WTC11 (cell line): Measurements from ENCODE around the gene ULK4. TPM values are rescaled to one million over a fixed set of nuclear protein-coding genes. Genes with fewer than 3 reads are reported as not detected.
"Not testable (repeated sequence)": the region's sequence is repeated elsewhere in the genome, so short reads cannot be mapped to it uniquely, and the experiment has no call there.

ENCODE experiments used
- ATAC-seq: fragments of 200-7000 bp; cut with Tn5 transposase; 2 replicates; pipeline ENCODE4 v1.10.0; 2021; ENCODE audit warnings: mild to moderate bottlenecking, moderate library complexity
- CTCF ChIA-PET: fragments of 300-600 bp; sonication (Branson Sonifier 250); formaldehyde crosslinking; loops from one replicate; lab custom pipeline; 2021; ENCODE audit warnings: antibody characterized with exemption; lab: Charles Lee
- POLR2A ChIA-PET: fragments of 350-600 bp; sonication (Branson Sonifier 250); formaldehyde crosslinking; loops from one replicate; lab custom pipeline; 2021; ENCODE audit warnings: antibody characterized with exemption; lab: Charles Lee
- DNase-seq: peaks from one replicate; pipeline ENCODE4 v3.0.0; 2021; ENCODE audit warnings: low spot score
- H3K27ac Mint-ChIP-seq: 2 replicates; pipeline ENCODE4 v1.8.0; 2021; ENCODE audit warnings: mixed read lengths
- H3K27me3 Mint-ChIP-seq: 2 replicates; pipeline ENCODE4 v1.8.0; 2021; ENCODE audit warnings: low read depth, mild to moderate bottlenecking, moderate library complexity, mixed read lengths
- H3K36me3 Mint-ChIP-seq: 2 replicates; pipeline ENCODE4 v1.8.0; 2021; ENCODE audit warnings: mixed read lengths
- H3K4me1 Mint-ChIP-seq: 2 replicates; pipeline ENCODE4 v1.8.0; 2022; ENCODE audit warnings: mixed read lengths
- H3K4me3 Mint-ChIP-seq: 2 replicates; pipeline ENCODE4 v1.8.0; 2021; ENCODE audit warnings: mild to moderate bottlenecking, moderate library complexity, mixed read lengths
- H3K9me3 Mint-ChIP-seq: 2 replicates; pipeline ENCODE4 v1.8.0; 2021; ENCODE audit warnings: mixed read lengths
- AR ChIP-seq: fragments of 250-450 bp; sonication (Bioruptor Pico); IDR thresholded peaks from 2 replicates; pipeline ENCODE4 v1.9.0; 2021; ENCODE audit warnings: mild to moderate bottlenecking
- CBFB ChIP-seq: sonication (generic); formaldehyde crosslinking; IDR thresholded peaks from 2 replicates; pipeline ENCODE4 v1.8.1; 2022; ENCODE audit warnings: mild to moderate bottlenecking, low read depth, missing genetic modification reagents
- CTCF ChIP-seq: fragments of 200-600 bp; IDR thresholded peaks from 2 replicates; pipeline ENCODE4 v1.8.0; 2022; ENCODE audit warnings: antibody characterized with exemption
- ELF4 ChIP-seq: sonication (generic); formaldehyde crosslinking; IDR thresholded peaks from 2 replicates; pipeline ENCODE4 v1.8.1; 2022; ENCODE audit warnings: low read depth, mild to moderate bottlenecking, moderate library complexity, missing genetic modification reagents
- IRF1 ChIP-seq: sonication (generic); formaldehyde crosslinking; IDR thresholded peaks from 2 replicates; pipeline ENCODE4 v1.8.0; 2023; ENCODE audit warnings: missing genetic modification reagents
- IRF2 ChIP-seq: sonication (generic); formaldehyde crosslinking; IDR thresholded peaks from 2 replicates; pipeline ENCODE4 v1.8.0; 2022; ENCODE audit warnings: low read depth, missing genetic modification reagents, borderline replicate concordance
- MYBL2 ChIP-seq: sonication (generic); formaldehyde crosslinking; IDR thresholded peaks from 2 replicates; pipeline ENCODE4 v1.8.1; 2023; ENCODE audit warnings: mild to moderate bottlenecking, moderate library complexity, missing genetic modification reagents
- NFYB ChIP-seq: sonication (generic); formaldehyde crosslinking; conservative IDR thresholded peaks from 2 replicates; pipeline ENCODE4 v1.8.0; 2022; ENCODE audit warnings: low read depth, missing genetic modification reagents
- PRRX2 ChIP-seq: fragments of 250-450 bp; sonication (Bioruptor Pico); IDR thresholded peaks from 2 replicates; pipeline ENCODE4 v1.8.0; 2021; ENCODE audit warnings: mild to moderate bottlenecking
- RORB ChIP-seq: fragments of 250-450 bp; sonication (Bioruptor Pico); IDR thresholded peaks from 2 replicates; pipeline ENCODE4 v1.9.0; 2021; ENCODE audit warnings: mild to moderate bottlenecking
- SP1 ChIP-seq: sonication (generic); formaldehyde crosslinking; conservative IDR thresholded peaks from 2 replicates; pipeline ENCODE4 v1.8.1; 2022; ENCODE audit warnings: missing genetic modification reagents
- TEAD1 ChIP-seq: sonication (generic); formaldehyde crosslinking; IDR thresholded peaks from 2 replicates; pipeline ENCODE4 v1.8.0; 2022; ENCODE audit warnings: mild to moderate bottlenecking, missing genetic modification reagents
- ZMAT4 ChIP-seq: fragments of 250-450 bp; sonication (Bioruptor Pico); IDR thresholded peaks from 2 replicates; pipeline ENCODE4 v1.9.0; 2021; ENCODE audit warnings: mild to moderate bottlenecking
- ZNF317 ChIP-seq: sonication (generic); formaldehyde crosslinking; IDR thresholded peaks from 2 replicates; pipeline ENCODE4 v1.8.1; 2023; ENCODE audit warnings: low read depth, mild to moderate bottlenecking, moderate library complexity, missing genetic modification reagents, borderline replicate concordance
- total RNA-seq: library from RNA; stranded (reverse); gene quantifications from 3 replicates; pipeline ENCODE4 v1.2.3, GENCODE V29; 2021
- TF ChIP-seq, protein P1 (sequence below): sonication (generic); formaldehyde crosslinking; IDR thresholded peaks from 2 replicates; pipeline ENCODE4 v1.8.1; 2022; ENCODE audit warnings: low read depth, missing genetic modification reagents, borderline replicate concordance
- TF ChIP-seq, protein P2 (sequence below): sonication (generic); formaldehyde crosslinking; IDR thresholded peaks from 2 replicates; pipeline ENCODE4 v1.8.1; 2022; ENCODE audit warnings: low read depth, mild to moderate bottlenecking, moderate library complexity, missing genetic modification reagents, borderline replicate concordance
- TF ChIP-seq, protein P3 (sequence below): sonication (generic); formaldehyde crosslinking; conservative IDR thresholded peaks from 2 replicates; pipeline ENCODE4 v1.8.1; 2023; ENCODE audit warnings: mild to moderate bottlenecking, low read depth, missing genetic modification reagents, moderate library complexity
- TF ChIP-seq, protein P4 (sequence below): sonication (generic); formaldehyde crosslinking; IDR thresholded peaks from 2 replicates; pipeline ENCODE4 v1.8.0; 2022; ENCODE audit warnings: mild to moderate bottlenecking, missing genetic modification reagents
- TF ChIP-seq, protein P5 (sequence below): sonication (generic); formaldehyde crosslinking; IDR thresholded peaks from 2 replicates; pipeline ENCODE4 v1.8.0; 2022; ENCODE audit warnings: mild to moderate bottlenecking, missing genetic modification reagents

The ULK4 gene
- total RNA-seq, 1 experiment from 2014 or later: 9.2 TPM

DNA sequence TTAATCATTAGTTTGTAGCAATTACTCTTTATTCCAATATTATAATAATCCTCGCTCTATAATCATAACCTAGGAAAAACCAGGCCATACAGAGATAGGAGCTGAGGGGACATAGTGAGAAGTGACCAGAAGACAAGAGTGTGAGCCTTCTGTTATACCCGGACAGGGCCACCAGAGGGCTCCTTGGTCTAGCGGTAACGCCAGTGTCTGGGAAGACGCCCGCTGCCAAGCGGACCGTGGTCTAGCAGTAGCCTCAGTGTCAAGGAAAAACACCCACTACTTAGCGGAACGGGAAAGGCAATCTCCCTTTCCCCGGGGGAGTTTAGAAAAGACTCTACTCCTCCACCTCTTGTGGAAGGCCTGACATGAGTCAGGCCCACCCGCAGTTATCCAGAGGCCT is 266.1 kb downstream of the ULK4 start:
- POLR2A ChIA-PET, H3K27me3 Mint-ChIP-seq, ATAC-seq, H3K4me1 Mint-ChIP-seq, H3K27ac Mint-ChIP-seq, H3K4me3 Mint-ChIP-seq: not testable (repeated sequence)
- H3K36me3 Mint-ChIP-seq: peaks cover 13% of the 10 kb centered on the region
- CTCF ChIA-PET: interaction anchor here (1.2 to 1.4 kb wide), 2 partner anchors 167 to 188 kb away, joined by 3 read pairs; no protein-coding TSS in a partner anchor
- TF ChIP-seq CTCF: peak; percentile 72
- H3K9me3 Mint-ChIP-seq: peaks cover 16% of the 10 kb centered on the region
- peak; percentile 86 for DNase-seq

DNA sequence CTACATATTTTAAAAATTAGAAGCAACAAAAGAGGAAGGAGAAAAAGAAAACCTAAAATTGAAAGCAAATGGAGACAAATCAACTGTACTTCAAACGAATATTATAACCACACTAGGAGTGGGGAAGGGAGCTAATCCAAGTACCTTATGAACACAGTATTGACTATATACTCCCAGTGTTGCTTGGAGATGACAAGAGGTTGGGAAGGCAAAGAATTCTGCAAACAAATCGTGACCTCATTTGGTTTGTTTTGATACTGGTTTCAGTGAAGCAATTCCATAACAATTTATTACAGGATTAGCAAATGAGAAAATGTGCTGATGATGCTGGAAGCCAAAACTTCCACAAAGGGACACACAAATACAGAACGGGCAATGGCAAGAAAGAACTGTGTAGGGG is 268.1 kb downstream of the ULK4 start:
- H3K27me3 Mint-ChIP-seq: no peaks in the 10 kb centered on the region
- ChIA-PET POLR2A (no interaction called here), CTCF (no interaction called here)
- peaks cover 21% of the 10 kb centered on the region for H3K9me3 Mint-ChIP-seq
- H3K4me1 Mint-ChIP-seq: no peaks in the 10 kb centered on the region
- H3K36me3 Mint-ChIP-seq: peaks cover 13% of the 10 kb centered on the region
- DNase-seq (no peak), ATAC-seq (no peak)
- no peak overlapping the region for H3K4me3 Mint-ChIP-seq
- TF ChIP-seq, protein P1, sequence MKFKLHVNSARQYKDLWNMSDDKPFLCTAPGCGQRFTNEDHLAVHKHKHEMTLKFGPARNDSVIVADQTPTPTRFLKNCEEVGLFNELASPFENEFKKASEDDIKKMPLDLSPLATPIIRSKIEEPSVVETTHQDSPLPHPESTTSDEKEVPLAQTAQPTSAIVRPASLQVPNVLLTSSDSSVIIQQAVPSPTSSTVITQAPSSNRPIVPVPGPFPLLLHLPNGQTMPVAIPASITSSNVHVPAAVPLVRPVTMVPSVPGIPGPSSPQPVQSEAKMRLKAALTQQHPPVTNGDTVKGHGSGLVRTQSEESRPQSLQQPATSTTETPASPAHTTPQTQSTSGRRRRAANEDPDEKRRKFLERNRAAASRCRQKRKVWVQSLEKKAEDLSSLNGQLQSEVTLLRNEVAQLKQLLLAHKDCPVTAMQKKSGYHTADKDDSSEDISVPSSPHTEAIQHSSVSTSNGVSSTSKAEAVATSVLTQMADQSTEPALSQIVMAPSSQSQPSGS (CRISPR knock-in tag): no peak
- TF ChIP-seq PRRX2 (CRISPR knock-in tag) (no peak), ELF4 (no peak), ZNF317 (CRISPR knock-in tag) (no peak), IRF1 (CRISPR knock-in tag) (no peak), TEAD1 (CRISPR knock-in tag) (no peak), AR (CRISPR knock-in tag) (no peak), RORB (CRISPR knock-in tag) (no peak), SP1 (CRISPR knock-in tag) (no peak), MYBL2 (CRISPR knock-in tag) (no peak), ZMAT4 (CRISPR knock-in tag) (no peak), CBFB (no peak), NFYB (CRISPR knock-in tag) (no peak), IRF2 (CRISPR knock-in tag) (no peak)
- TF ChIP-seq, protein P2, sequence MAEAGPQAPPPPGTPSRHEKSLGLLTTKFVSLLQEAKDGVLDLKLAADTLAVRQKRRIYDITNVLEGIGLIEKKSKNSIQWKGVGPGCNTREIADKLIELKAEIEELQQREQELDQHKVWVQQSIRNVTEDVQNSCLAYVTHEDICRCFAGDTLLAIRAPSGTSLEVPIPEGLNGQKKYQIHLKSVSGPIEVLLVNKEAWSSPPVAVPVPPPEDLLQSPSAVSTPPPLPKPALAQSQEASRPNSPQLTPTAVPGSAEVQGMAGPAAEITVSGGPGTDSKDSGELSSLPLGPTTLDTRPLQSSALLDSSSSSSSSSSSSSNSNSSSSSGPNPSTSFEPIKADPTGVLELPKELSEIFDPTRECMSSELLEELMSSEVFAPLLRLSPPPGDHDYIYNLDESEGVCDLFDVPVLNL (CRISPR knock-in tag): no peak
- TF ChIP-seq, protein P3, sequence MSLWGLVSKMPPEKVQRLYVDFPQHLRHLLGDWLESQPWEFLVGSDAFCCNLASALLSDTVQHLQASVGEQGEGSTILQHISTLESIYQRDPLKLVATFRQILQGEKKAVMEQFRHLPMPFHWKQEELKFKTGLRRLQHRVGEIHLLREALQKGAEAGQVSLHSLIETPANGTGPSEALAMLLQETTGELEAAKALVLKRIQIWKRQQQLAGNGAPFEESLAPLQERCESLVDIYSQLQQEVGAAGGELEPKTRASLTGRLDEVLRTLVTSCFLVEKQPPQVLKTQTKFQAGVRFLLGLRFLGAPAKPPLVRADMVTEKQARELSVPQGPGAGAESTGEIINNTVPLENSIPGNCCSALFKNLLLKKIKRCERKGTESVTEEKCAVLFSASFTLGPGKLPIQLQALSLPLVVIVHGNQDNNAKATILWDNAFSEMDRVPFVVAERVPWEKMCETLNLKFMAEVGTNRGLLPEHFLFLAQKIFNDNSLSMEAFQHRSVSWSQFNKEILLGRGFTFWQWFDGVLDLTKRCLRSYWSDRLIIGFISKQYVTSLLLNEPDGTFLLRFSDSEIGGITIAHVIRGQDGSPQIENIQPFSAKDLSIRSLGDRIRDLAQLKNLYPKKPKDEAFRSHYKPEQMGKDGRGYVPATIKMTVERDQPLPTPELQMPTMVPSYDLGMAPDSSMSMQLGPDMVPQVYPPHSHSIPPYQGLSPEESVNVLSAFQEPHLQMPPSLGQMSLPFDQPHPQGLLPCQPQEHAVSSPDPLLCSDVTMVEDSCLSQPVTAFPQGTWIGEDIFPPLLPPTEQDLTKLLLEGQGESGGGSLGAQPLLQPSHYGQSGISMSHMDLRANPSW (CRISPR knock-in tag): no peak
- TF ChIP-seq, protein P4, sequence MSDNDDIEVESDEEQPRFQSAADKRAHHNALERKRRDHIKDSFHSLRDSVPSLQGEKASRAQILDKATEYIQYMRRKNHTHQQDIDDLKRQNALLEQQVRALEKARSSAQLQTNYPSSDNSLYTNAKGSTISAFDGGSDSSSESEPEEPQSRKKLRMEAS (CRISPR knock-in tag): no peak
- TF ChIP-seq, protein P5, sequence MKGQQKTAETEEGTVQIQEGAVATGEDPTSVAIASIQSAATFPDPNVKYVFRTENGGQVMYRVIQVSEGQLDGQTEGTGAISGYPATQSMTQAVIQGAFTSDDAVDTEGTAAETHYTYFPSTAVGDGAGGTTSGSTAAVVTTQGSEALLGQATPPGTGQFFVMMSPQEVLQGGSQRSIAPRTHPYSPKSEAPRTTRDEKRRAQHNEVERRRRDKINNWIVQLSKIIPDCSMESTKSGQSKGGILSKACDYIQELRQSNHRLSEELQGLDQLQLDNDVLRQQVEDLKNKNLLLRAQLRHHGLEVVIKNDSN (CRISPR knock-in tag): no peak
- no peak overlapping the region for H3K27ac Mint-ChIP-seq
